GM13977 (cell line): Measurements from ENCODE around the gene PDS5B.
A peak's percentile ranks its signal among the peaks of the same experiment; 100 is the strongest.

Experiments
- DNase-seq: peaks from one replicate; pipeline ENCODE4 v3.0.0; 2012; ENCODE audit warnings: low spot score
- in situ Hi-C: fragments of 300-500 bp; cut with MboI; formaldehyde crosslinking; loops from one replicate; pipeline ENCODE4 v1.12.0; 2022; ENCODE audit warnings: low sequenced_read_pairs, low pct_unique_long_range_greater_than_20kb, mixed read lengths, inconsistent platforms; ENCODE audit not compliant: unreplicated experiment
- TF ChIP-seq, protein P1 (sequence below): IDR thresholded peaks from 2 replicates; pipeline ENCODE4 v1.5.1; 2012; ENCODE audit warnings: mild to moderate bottlenecking, control low read depth; ENCODE audit not compliant: insufficient read depth; ENCODE audit errors: extremely low read depth, missing control alignments

The PDS5B gene

DNA sequence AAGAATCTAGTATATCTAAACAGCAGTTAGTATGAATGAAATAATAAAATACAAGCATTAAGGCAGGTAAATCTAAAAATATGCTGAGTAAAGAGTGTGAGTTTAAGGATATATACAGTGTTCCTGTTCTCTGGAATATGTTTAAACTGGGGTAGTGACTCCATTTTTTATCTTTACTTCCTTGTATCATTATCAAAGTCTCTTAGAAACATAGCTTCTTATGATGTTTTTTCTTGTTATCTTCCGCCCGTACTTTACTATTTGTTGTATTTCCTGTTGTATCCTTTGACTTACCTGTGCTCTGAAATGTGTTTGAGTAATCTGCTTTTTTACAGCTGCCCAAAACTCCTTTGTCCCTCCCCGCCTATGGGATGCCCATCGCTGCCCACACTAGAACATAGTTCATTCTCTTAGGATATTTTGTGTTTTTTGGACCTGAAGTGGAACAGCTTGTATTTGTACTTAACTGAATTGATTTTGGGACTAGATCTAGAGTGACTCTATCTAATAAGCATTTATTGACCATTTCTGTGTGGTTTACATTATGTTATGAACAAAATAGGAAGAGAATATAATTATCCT lies 80.8 kb downstream of the PDS5B start:
- TF ChIP-seq, protein P1, sequence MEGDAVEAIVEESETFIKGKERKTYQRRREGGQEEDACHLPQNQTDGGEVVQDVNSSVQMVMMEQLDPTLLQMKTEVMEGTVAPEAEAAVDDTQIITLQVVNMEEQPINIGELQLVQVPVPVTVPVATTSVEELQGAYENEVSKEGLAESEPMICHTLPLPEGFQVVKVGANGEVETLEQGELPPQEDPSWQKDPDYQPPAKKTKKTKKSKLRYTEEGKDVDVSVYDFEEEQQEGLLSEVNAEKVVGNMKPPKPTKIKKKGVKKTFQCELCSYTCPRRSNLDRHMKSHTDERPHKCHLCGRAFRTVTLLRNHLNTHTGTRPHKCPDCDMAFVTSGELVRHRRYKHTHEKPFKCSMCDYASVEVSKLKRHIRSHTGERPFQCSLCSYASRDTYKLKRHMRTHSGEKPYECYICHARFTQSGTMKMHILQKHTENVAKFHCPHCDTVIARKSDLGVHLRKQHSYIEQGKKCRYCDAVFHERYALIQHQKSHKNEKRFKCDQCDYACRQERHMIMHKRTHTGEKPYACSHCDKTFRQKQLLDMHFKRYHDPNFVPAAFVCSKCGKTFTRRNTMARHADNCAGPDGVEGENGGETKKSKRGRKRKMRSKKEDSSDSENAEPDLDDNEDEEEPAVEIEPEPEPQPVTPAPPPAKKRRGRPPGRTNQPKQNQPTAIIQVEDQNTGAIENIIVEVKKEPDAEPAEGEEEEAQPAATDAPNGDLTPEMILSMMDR: no peak
- no peak for DNase-seq
- in situ Hi-C loops: no loop called here

DNA sequence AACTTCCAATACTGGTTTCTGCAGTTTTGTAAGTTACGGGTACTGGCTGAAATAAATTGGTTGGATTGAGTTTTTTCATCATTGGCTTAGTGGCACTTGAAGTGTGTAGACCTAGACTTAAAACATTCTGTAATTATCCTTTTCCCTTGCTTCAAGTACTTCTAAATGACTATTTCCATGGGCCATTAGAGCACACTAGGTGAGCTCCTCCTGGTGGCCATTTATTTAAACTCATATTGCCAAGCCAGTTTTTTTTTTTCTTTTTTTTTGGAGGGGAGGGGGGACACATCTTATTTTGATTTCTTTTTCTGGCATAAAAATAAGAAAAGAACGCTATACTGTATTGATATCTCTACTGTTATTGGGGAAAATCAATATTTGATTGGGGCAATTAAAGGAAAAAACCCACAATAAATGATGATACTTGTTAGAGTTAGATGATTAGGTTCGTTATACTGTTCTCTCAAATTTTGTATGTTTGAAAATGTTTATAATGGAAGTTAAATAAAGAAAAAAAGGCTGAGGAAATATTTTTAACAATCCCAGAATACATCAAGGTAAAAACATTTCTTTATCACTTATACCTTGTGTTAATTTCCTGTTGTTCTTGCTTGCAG lies 82.9 kb downstream of the PDS5B start:
- peak; percentile 19 for DNase-seq
- in situ Hi-C loops: no loop called here
- TF ChIP-seq, protein P1: peak; percentile 72

DNA sequence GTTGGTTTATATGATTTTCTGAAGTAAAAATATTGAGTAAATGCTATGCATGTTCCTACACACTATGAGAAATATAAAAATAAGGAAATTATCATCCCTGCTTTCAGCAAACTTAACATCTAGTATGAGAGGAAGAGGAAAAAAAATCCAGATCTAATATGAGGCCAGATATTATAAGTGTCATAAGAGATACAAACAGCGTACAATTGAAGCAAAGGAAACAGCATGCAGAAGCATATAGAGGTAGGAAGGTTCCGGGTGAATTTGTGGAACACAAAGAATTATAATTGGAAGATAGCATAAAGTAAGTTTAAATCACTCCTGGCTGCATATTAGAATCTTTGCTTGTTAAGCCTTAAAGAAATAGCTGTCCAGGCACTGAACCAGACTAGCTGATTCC lies 88.3 kb downstream of the PDS5B start:
- TF ChIP-seq, protein P1: no peak
- DNase-seq: no peak

DNA sequence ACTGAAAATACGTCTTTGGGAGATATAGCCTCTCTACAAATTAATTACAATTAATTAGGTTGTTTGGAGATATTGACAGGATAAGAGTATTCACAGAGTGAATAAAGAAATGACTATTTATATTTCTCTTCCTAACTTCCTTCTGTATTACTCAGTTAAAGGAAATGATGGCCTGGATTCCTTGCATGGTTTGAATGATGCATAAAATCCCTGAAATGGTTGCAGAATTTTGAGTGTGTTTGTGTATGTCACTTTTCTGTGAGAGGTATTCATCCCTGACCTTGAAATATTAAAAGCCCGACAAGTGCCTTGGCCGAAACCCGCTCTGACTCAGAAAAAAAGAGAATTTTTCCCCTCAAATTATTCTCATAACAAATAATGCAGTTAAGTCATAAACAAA lies 90.0 kb downstream of the PDS5B start:
- in situ Hi-C loops: no loop called here
- DNase-seq: no peak
- TF ChIP-seq, protein P1: no peak

More for the DNA sequence above, 88.3 kb downstream of the PDS5B start:
- in situ Hi-C loops: no loop called here

DNA sequence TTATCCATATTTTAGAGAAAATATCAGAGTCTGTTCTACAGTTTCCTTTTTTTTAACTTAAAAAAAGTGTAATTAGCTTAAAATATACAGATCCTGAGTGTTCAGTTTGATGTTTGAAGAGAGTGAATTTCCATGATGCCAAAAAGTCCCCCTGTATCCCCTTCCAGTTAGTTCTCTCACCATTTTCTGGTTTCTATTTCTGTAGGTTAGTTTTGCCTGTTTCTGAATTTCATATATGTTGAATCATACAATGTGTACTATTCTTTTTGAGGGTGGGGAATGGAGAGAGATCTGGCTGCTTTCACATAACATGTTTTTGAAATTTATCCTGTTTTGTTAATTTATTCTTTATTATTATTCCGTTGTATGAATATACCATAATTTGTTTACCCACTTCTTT lies 95.9 kb downstream of the PDS5B start:
- TF ChIP-seq, protein P1: no peak
- no peak for DNase-seq
- in situ Hi-C loops: no loop called here

DNA sequence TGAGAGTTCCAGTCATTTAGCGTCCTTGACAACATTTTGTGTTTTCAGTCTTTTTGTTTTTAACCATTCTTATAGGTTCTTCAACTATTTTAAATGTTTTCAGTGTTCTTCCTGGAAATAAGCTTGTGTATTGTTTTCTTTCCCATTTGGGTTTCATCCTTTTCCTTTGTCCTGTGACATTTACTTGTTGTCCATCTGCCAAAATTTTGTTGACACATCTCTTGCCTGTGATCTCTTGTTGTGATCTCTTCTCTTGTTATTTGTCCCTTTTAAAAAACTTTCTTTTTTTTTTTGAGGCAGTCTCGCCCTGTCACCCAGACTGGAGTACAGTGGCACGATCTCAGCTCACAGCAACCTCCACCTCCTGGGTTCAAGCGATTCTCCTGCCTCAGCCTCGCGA lies 96.5 kb downstream of the PDS5B start:
- in situ Hi-C loops: no loop called here
- TF ChIP-seq, protein P1: no peak
- DNase-seq: no peak
